Activated CD8-positive, alpha-beta T cell treated with anti-CD3 and anti-CD28 coated beads, Interleukin-2, amount 10 ng/mL, durations not matched to agents 7 days and 5 days (primary cell): ENCODE measurements around the gene PANX2. TPM values are rescaled to one million over a fixed set of nuclear protein-coding genes. Genes with fewer than 3 reads are reported as not detected.
"Not testable (repeated sequence)": the region's sequence is repeated elsewhere in the genome, so short reads cannot be mapped to it uniquely, and the experiment has no call there.

Experiments used
- ATAC-seq: fragments of 150-1000 bp; cut with Tn5 transposase; one replicate; pipeline ENCODE4 v1.10.0; 2021; ENCODE audit warnings: moderate library complexity
- CTCF ChIA-PET: fragments of 350-600 bp; sonication (Branson Sonifier 250); formaldehyde crosslinking; loops from one replicate; lab custom pipeline; 2021; ENCODE audit warnings: antibody characterized with exemption; lab: Charles Lee
- POLR2A ChIA-PET: fragments of 350-600 bp; sonication (Branson Sonifier 250); formaldehyde crosslinking; loops from one replicate; lab custom pipeline; 2021; ENCODE audit warnings: antibody characterized with exemption; lab: Charles Lee
- DNase-seq: peaks from one replicate; pipeline ENCODE4 v3.0.0-alpha.2; 2020
- H3K27ac Mint-ChIP-seq: one replicate; pipeline ENCODE4 v1.8.0; 2021; ENCODE audit warnings: mild to moderate bottlenecking, mixed read lengths
- H3K27me3 Mint-ChIP-seq: one replicate; pipeline ENCODE4 v1.8.0; 2021; ENCODE audit warnings: low read depth, mixed read lengths
- H3K36me3 Mint-ChIP-seq: one replicate; pipeline ENCODE4 v1.8.0; 2021; ENCODE audit warnings: low read depth, mixed read lengths
- H3K4me1 Mint-ChIP-seq: one replicate; pipeline ENCODE4 v1.8.0; 2021; ENCODE audit warnings: low read depth, mixed read lengths
- H3K4me3 Mint-ChIP-seq: one replicate; pipeline ENCODE4 v1.8.0; 2021; ENCODE audit warnings: mild to moderate bottlenecking, mixed read lengths
- H3K9me3 Mint-ChIP-seq: one replicate; pipeline ENCODE4 v1.8.0; 2022; ENCODE audit warnings: mixed read lengths; ENCODE audit not compliant: insufficient read depth
- total RNA-seq, 2 experiments: library from RNA; stranded (reverse); gene quantifications; one replicate each; pipeline ENCODE4 v1.2.3, GENCODE V29; 2021

Gene PANX2
- total RNA-seq, 2 experiments from 2014 or later: 0.10 TPM; not detected in 1

GRCh38 chr22:50139843-50140415, 30.6 kb upstream of the PANX2 start:
- CTCF ChIA-PET: no interaction called here

GRCh38 chr22:50140615-50141014, 29.9 kb upstream of the PANX2 start:
- peaks cover 28% of the 10 kb centered on the region for H3K27me3 Mint-ChIP-seq
- DNase-seq: no peak
- H3K36me3 Mint-ChIP-seq: no peaks in the 10 kb centered on the region
- no peak overlapping the region for H3K4me3 Mint-ChIP-seq
- POLR2A ChIA-PET: no interaction called here
- CTCF ChIA-PET: interaction anchor here (0.6 kb wide), 1 partner anchor 498 kb away, joined by 3 read pairs; no protein-coding TSS in a partner anchor
- no peaks in the 10 kb centered on the region for H3K9me3 Mint-ChIP-seq
- ATAC-seq: no peak
- H3K27ac Mint-ChIP-seq: no peak overlapping the region
- no peaks in the 10 kb centered on the region for H3K4me1 Mint-ChIP-seq

More at GRCh38 chr22:50139843-50140415, 30.6 kb upstream of the PANX2 start:
- no peaks in the 10 kb centered on the region for H3K9me3 Mint-ChIP-seq
- POLR2A ChIA-PET: no interaction called here
- no peak overlapping the region for H3K27ac Mint-ChIP-seq
- H3K36me3 Mint-ChIP-seq: no peaks in the 10 kb centered on the region
- peaks cover 28% of the 10 kb centered on the region for H3K27me3 Mint-ChIP-seq
- H3K4me1 Mint-ChIP-seq: no peaks in the 10 kb centered on the region
- no peak overlapping the region for H3K4me3 Mint-ChIP-seq
- ATAC-seq (no peak), DNase-seq (no peak)

GRCh38 chr22:50141462-50141861, 29.1 kb upstream of the PANX2 start:
- Mint-ChIP-seq H3K27ac (no peak overlapping the region), H3K9me3 (no peaks in the 10 kb centered on the region), H3K36me3 (no peaks in the 10 kb centered on the region), H3K4me1 (no peaks in the 10 kb centered on the region), H3K27me3 (peaks cover 24% of the 10 kb centered on the region), H3K4me3 (no peak overlapping the region)
- POLR2A ChIA-PET: interaction anchor here (0.7 kb wide), 1 partner anchor 15 kb away, joined by 3 read pairs; no protein-coding TSS in a partner anchor
- peak; percentile 7 for DNase-seq
- CTCF ChIA-PET: interaction anchor here (0.6 to 2.6 kb wide), 2 partner anchors 11 to 497 kb away, joined by 3 to 6 read pairs; no protein-coding TSS in a partner anchor
- no peak for ATAC-seq

- H3K27ac Mint-ChIP-seq: no peak overlapping the region
- no peaks in the 10 kb centered on the region for H3K36me3 Mint-ChIP-seq
- ATAC-seq (no peak), DNase-seq (peak; percentile 10)
- H3K4me1 Mint-ChIP-seq: no peaks in the 10 kb centered on the region
- peaks cover 21% of the 10 kb centered on the region for H3K27me3 Mint-ChIP-seq
- H3K4me3 Mint-ChIP-seq: no peak overlapping the region
- POLR2A ChIA-PET: interaction anchor here (0.7 kb wide), 1 partner anchor 16 kb away, joined by 3 read pairs; no protein-coding TSS in a partner anchor
- H3K9me3 Mint-ChIP-seq: no peaks in the 10 kb centered on the region
- CTCF ChIA-PET: interaction anchor here (1.2 to 2.6 kb wide), 2 partner anchors 11 to 375 kb away, joined by 3 to 6 read pairs; no protein-coding TSS in a partner anchor
Measured at GRCh38 chr22:50141891-50142363, 28.6 kb upstream of the PANX2 start.

GRCh38 chr22:50143096-50143495, 27.4 kb upstream of the PANX2 start:
- ATAC-seq (no peak), DNase-seq (no peak)
- CTCF ChIA-PET: interaction anchor here (0.8 to 2.6 kb wide), 5 partner anchors 10 to 376 kb away, joined by 3 to 6 read pairs (median 3); no protein-coding TSS in a partner anchor
- Mint-ChIP-seq H3K27ac (no peak overlapping the region), H3K4me1 (no peaks in the 10 kb centered on the region), H3K9me3 (no peaks in the 10 kb centered on the region), H3K36me3 (no peaks in the 10 kb centered on the region), H3K27me3 (peaks cover 17% of the 10 kb centered on the region), H3K4me3 (no peak overlapping the region)
- POLR2A ChIA-PET: no interaction called here

GRCh38 chr22:50144005-50144614, 26.4 kb upstream of the PANX2 start:
- H3K9me3 Mint-ChIP-seq: no peaks in the 10 kb centered on the region
- peaks cover 15% of the 10 kb centered on the region for H3K27me3 Mint-ChIP-seq
- DNase-seq (no peak), ATAC-seq (no peak)
- H3K36me3 Mint-ChIP-seq: no peaks in the 10 kb centered on the region
- peaks cover 2% of the 10 kb centered on the region for H3K4me1 Mint-ChIP-seq
- ChIA-PET CTCF (interaction anchor here (0.8 kb wide), 1 partner anchor 58 kb away, joined by 3 read pairs; no protein-coding TSS in a partner anchor), POLR2A (no interaction called here)
- no peak overlapping the region for H3K4me3 Mint-ChIP-seq
- H3K27ac Mint-ChIP-seq: no peak overlapping the region

- DNase-seq (no peak), ATAC-seq (no peak)
- Mint-ChIP-seq H3K27ac (no peak overlapping the region), H3K4me1 (peaks cover 5% of the 10 kb centered on the region), H3K27me3 (peaks cover 6% of the 10 kb centered on the region), H3K9me3 (no peaks in the 10 kb centered on the region), H3K4me3 (no peak overlapping the region), H3K36me3 (no peaks in the 10 kb centered on the region)
- CTCF ChIA-PET: no interaction called here
- POLR2A ChIA-PET: no interaction called here
Measured at GRCh38 chr22:50145721-50146438, 24.7 kb upstream of the PANX2 start.

GRCh38 chr22:50146439-50147238, 23.9 kb upstream of the PANX2 start:
- H3K27ac Mint-ChIP-seq: no peak overlapping the region

GRCh38 chr22:50147258-50148165, 23.0 kb upstream of the PANX2 start:
- H3K4me3 Mint-ChIP-seq, H3K4me1 Mint-ChIP-seq, ATAC-seq, H3K9me3 Mint-ChIP-seq, DNase-seq, H3K27me3 Mint-ChIP-seq, H3K36me3 Mint-ChIP-seq, H3K27ac Mint-ChIP-seq: not testable (repeated sequence)
- POLR2A ChIA-PET: interaction anchor here (0.7 kb wide), 1 partner anchor 51 kb away, joined by 3 read pairs; no protein-coding TSS in a partner anchor
- CTCF ChIA-PET: interaction anchor here (1.6 to 2.7 kb wide), 4 partner anchors 18 to 64 kb away, joined by 5 to 15 read pairs (median 6); no protein-coding TSS in a partner anchor

More at GRCh38 chr22:50146439-50147238, 23.9 kb upstream of the PANX2 start:
- H3K27me3 Mint-ChIP-seq: peaks cover 6% of the 10 kb centered on the region
- no peak overlapping the region for H3K4me3 Mint-ChIP-seq
- ChIA-PET CTCF (no interaction called here), POLR2A (interaction anchor here (0.7 kb wide), 1 partner anchor 52 kb away, joined by 3 read pairs; no protein-coding TSS in a partner anchor)
- ATAC-seq (no peak), DNase-seq (no peak)
- H3K36me3 Mint-ChIP-seq: no peaks in the 10 kb centered on the region
- H3K9me3 Mint-ChIP-seq: no peaks in the 10 kb centered on the region
- peaks cover 5% of the 10 kb centered on the region for H3K4me1 Mint-ChIP-seq

- ChIA-PET CTCF (interaction anchor here (1.6 to 2.7 kb wide), 4 partner anchors 19 to 63 kb away, joined by 5 to 15 read pairs (median 6); no protein-coding TSS in a partner anchor), POLR2A (no interaction called here)
- no peak for DNase-seq
- peaks cover 5% of the 10 kb centered on the region for H3K4me1 Mint-ChIP-seq
- H3K9me3 Mint-ChIP-seq: no peaks in the 10 kb centered on the region
- no peak overlapping the region for H3K4me3 Mint-ChIP-seq
- H3K36me3 Mint-ChIP-seq: no peaks in the 10 kb centered on the region
- no peak for ATAC-seq
- no peak overlapping the region for H3K27ac Mint-ChIP-seq
- peaks cover 3% of the 10 kb centered on the region for H3K27me3 Mint-ChIP-seq
Measured at GRCh38 chr22:50148166-50148500, 22.4 kb upstream of the PANX2 start.
